GM10248 (cell line): ENCODE results near the gene PDGFRA.

Experiments
- CTCF ChIA-PET: fragments of 300-600 bp; sonication (Branson Sonifier 250); formaldehyde crosslinking; extraction: SDS; loops from one replicate; lab custom pipeline; 2021; ENCODE audit warnings: antibody characterized with exemption; lab: Yijun Ruan, JAX
- POLR2A ChIA-PET: fragments of 350-650 bp; sonication (Branson Sonifier 250); formaldehyde crosslinking; extraction: SDS; loops from one replicate; lab custom pipeline; 2020; ENCODE audit warnings: antibody characterized with exemption; lab: Yijun Ruan, JAX
- DNase-seq: peaks from one replicate; pipeline ENCODE4 v3.0.0; 2012; ENCODE audit errors: extremely low spot score
- TF ChIP-seq, protein P1 (sequence below): IDR thresholded peaks from 2 replicates; pipeline ENCODE4 v1.5.1; 2012; ENCODE audit warnings: mild to moderate bottlenecking, low read depth; ENCODE audit errors: extremely low read depth, missing control alignments, control extremely low read depth

Gene PDGFRA

DNA sequence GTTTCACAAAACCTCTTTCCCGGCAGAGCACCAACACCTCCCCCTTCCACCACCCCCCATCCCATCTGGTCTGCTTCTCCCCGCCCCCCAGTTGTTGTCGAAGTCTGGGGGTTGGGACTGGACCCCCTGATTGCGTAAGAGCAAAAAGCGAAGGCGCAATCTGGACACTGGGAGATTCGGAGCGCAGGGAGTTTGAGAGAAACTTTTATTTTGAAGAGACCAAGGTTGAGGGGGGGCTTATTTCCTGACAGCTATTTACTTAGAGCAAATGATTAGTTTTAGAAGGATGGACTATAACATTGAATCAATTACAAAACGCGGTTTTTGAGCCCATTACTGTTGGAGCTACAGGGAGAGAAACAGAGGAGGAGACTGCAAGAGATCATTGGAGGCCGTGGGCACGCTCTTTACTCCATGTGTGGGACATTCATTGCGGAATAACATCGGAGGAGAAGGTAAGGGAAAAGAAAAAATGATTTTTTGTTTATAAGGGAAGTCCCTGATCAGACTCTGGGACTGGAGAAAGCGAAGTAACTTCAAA lies at the start of gene PDGFRA:
Gene PDGFRA, plus strand, starts transcription at position 333 of the 541 bp plus-strand sequence. CDS start 29,476 bp downstream, outside the sequence.
- no peak for DNase-seq
- ChIA-PET POLR2A (no interaction called here), CTCF (interaction anchor here (1.7 kb wide), 1 partner anchor 299 kb away, joined by 6 read pairs; no protein-coding TSS in a partner anchor)
- TF ChIP-seq, protein P1, sequence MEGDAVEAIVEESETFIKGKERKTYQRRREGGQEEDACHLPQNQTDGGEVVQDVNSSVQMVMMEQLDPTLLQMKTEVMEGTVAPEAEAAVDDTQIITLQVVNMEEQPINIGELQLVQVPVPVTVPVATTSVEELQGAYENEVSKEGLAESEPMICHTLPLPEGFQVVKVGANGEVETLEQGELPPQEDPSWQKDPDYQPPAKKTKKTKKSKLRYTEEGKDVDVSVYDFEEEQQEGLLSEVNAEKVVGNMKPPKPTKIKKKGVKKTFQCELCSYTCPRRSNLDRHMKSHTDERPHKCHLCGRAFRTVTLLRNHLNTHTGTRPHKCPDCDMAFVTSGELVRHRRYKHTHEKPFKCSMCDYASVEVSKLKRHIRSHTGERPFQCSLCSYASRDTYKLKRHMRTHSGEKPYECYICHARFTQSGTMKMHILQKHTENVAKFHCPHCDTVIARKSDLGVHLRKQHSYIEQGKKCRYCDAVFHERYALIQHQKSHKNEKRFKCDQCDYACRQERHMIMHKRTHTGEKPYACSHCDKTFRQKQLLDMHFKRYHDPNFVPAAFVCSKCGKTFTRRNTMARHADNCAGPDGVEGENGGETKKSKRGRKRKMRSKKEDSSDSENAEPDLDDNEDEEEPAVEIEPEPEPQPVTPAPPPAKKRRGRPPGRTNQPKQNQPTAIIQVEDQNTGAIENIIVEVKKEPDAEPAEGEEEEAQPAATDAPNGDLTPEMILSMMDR = no peak

DNA sequence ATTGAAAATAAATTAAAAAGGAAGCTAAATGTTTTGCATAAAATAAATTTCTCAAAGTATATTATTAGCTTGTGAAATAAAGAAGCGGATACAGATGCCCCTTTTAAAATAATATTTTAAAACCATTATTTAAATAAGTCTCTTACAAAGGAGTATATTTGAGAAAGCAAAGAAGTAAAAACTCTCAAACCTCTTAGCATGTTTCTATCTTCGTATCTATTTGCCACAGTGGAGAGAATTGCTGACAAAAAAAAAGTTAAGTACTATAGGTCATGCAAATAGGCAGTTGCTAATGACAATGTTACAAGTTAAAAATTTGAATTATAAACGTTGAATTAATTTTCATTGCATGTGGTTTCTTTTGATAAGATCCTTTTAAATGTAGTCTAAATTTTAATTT lies 44.5 kb upstream of the PDGFRA start:
- ChIA-PET CTCF (no interaction called here), POLR2A (no interaction called here)
- TF ChIP-seq, protein P1 = no peak
- DNase-seq = no peak

DNA sequence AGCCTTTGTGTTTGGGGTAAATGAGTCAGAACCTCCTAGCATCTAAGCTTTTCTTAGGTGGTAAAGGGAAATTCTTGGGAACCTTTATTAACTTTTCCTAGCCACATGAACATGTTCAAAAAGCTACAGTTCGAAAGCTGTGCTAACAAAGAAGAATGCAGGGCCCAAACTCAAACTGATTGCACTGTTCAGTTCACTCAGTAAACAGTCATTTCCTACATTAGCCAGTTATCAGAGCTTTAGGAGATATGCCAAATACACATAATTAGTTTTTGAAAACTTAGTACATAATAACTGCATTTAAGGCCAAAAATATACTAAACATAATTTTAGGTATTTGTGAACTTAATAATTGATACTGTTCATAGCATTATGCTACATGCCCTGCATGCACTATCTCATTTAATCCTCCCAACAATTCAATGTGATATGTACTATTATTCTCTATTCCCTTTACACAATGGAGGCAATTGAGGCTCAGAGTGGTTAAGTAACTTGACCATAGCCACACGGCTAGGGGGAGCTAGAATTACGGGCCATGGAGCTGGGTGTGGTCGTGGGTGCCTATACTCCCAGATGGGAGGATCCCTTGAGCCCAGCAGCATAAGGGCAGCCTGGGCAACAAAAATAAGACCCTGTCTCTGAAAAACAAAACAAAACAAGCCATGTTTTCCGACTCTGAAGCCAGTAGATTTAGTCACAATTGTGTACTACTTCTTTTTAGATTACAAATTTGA lies 43.9 kb upstream of the PDGFRA start:
- TF ChIP-seq, protein P1 = no peak
- POLR2A ChIA-PET = no interaction called here
- no peak for DNase-seq
- CTCF ChIA-PET = interaction anchor here (1.3 kb wide), 1 partner anchor 48 kb away, joined by 6 read pairs; no protein-coding TSS in a partner anchor

DNA sequence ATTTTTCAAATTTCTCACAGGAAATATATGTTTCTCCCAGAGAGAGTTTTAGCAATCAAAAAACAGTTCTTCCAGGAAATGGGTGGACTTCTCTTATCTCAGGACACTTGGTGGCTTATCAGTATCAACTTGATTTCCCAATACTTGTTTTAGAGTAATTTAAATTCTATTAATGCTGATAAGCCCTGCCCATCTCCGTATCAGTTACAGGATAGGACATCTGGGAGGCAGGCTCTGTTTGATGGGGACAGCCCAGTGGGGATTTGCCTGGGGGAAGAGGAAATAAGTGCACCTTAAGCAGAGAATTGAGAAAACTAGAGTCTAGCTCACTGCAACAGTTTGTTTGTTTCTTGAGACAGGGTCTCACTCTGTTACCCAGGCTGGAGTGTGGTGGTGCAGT lies 43.2 kb upstream of the PDGFRA start:
- ChIA-PET CTCF (interaction anchor here (1.3 kb wide), 1 partner anchor 47 kb away, joined by 6 read pairs; no protein-coding TSS in a partner anchor), POLR2A (no interaction called here)
- TF ChIP-seq, protein P1 = no peak
- DNase-seq = no peak

DNA sequence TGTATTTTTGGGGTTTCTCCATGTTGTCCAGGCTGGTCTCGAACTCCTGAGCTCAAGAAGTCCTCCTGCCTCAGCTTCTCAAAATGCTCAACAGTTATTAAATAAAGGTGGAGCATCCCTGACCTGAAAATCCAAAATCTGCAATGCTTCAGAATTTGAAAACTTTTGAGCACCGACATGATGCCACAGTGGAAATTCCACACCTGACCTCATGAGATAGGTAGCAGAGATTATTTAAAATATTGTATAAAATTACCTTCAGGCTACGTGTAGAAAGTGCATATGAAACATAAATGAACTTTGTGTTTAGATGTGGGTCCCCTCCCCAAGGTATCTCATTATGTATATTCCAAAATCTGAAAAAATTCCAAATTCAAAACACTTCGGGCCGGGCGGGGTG lies 42.7 kb upstream of the PDGFRA start:
- TF ChIP-seq, protein P1 = no peak
- CTCF ChIA-PET = interaction anchor here (1.3 kb wide), 1 partner anchor 47 kb away, joined by 6 read pairs; no protein-coding TSS in a partner anchor
- POLR2A ChIA-PET = no interaction called here
- DNase-seq = no peak

DNA sequence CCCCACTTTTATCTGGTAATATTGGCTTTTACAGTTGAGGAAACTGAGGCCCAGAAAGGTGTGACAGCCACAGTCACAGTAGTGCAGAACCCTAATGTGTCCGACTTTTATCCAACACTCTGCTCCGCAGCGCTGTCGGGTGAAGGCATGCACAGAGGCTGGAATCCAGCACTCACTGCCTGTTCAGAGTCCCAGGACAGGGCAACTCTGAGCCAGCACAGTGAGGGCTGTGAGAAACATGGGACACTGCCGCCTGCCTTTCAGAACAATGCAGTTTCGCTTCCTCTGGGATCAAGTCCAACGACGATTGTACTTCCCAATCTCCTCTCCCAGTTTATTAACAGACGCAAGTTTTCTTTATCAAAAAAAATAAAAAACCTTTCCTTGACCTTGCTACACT lies 41.9 kb upstream of the PDGFRA start:
- TF ChIP-seq, protein P1 = no peak
- CTCF ChIA-PET = no interaction called here
- POLR2A ChIA-PET = no interaction called here
- DNase-seq = no peak
